Esophagus (tissue), 2 donors: ENCODE data around the gene GPRC5C. TPM values are rescaled to one million over a fixed set of nuclear protein-coding genes. Genes with fewer than 3 reads are reported as not detected.

Experiments used
- H3K27ac ChIP-seq, 2 donors: one replicate each; pipeline ENCODE4 v1.5.1; 2013; ENCODE audit warnings: low read depth in 2 of 2, mild to moderate bottlenecking in 2 of 2, inconsistent platforms in 1 of 2, low read length in 1 of 2, moderate library complexity in 1 of 2
- H3K27me3 ChIP-seq, 2 donors: one replicate each; pipeline ENCODE4 v1.6.1; 2013; ENCODE audit warnings: low read length in 2 of 2, control low read depth in 1 of 2, mild to moderate bottlenecking in 1 of 2; ENCODE audit not compliant: insufficient read depth in 2 of 2, control insufficient read depth in 1 of 2
- H3K36me3 ChIP-seq, 2 donors: one replicate each; pipeline ENCODE4 v1.6.1; 2013; ENCODE audit warnings: low read length in 1 of 2; ENCODE audit not compliant: control insufficient read depth in 2 of 2, insufficient read depth in 2 of 2
- H3K4me1 ChIP-seq, 2 donors: one replicate each; pipeline ENCODE4 v1.6.1; 2013; ENCODE audit warnings: low read length in 1 of 2; ENCODE audit not compliant: control insufficient read depth in 2 of 2, insufficient read depth in 2 of 2
- H3K4me3 ChIP-seq, 2 donors: one replicate each; pipeline ENCODE4 v1.5.1; 2013; ENCODE audit warnings: low read length in 2 of 2, mild to moderate bottlenecking in 2 of 2, low read depth in 1 of 2, moderate library complexity in 1 of 2
- H3K9me3 ChIP-seq, 2 donors: one replicate each; pipeline ENCODE4 v1.6.1; 2013; ENCODE audit warnings: mild to moderate bottlenecking in 2 of 2, low read depth in 1 of 2, low read length in 1 of 2, moderate library complexity in 1 of 2; ENCODE audit not compliant: control insufficient read depth in 2 of 2, insufficient read depth in 1 of 2
- WGBS, 2 donors: extraction: QIAGEN DNeasy Blood & Tissue Kit; methylation state at CpG; one replicate each; pipeline ENCODE4 v1.1.7; 2013; 5-methylcytosine and 5-hydroxymethylcytosine counted together
- polyA plus RNA-seq, 2 donors: library from polyadenylated mRNA; stranded (reverse); fragments of 200-250 nt; gene quantifications; one replicate each; pipeline ENCODE4 v1.2.3, GENCODE V29; 2013
- donor health status: healthy with polysubstance abuse.
- donor health status: Bipolar disorder and iron deficiency.

GPRC5C gene
- polyA plus RNA-seq, 2 donors: 6.7 to 8.8 TPM

DNA sequence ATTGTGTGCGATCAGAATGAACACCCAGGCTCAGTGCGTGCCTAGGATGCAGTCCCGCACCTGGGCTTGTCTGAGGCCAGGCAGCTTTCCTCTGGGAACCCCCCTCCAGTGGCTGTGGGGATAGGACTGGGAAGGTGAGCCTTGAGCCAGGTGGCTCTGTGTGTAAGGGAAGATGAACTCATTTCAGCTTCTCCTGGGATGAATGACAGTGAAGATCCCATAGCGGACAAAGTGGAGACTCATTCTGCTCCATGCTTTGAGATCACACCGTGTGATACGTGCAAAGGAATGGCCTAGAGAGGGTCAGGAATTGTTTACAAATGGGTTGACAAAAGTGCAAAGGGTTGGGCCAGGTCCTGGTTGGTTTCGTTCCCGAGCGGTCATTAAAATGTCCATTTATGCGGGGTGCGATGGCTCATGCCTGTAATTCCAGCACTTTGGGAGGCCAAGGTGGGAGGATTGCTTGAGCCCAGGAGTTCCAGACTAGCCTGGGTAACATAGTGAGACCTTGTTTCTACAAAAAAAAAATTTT, 15.8 kb downstream of the GPRC5C start:
- H3K9me3 ChIP-seq: no peaks in the 10 kb centered on the region
- no peak overlapping the region for H3K27ac ChIP-seq
- no peaks in the 10 kb centered on the region for H3K27me3 ChIP-seq
- WGBS, 2 donors: 92 to 93% methylated on average over 11 of the region's 11 CpGs
- H3K4me1 ChIP-seq: peaks cover 0 to 7% of the 10 kb centered on the region in 2 donors
- no peak overlapping the region for H3K4me3 ChIP-seq
- no peaks in the 10 kb centered on the region for H3K36me3 ChIP-seq

DNA sequence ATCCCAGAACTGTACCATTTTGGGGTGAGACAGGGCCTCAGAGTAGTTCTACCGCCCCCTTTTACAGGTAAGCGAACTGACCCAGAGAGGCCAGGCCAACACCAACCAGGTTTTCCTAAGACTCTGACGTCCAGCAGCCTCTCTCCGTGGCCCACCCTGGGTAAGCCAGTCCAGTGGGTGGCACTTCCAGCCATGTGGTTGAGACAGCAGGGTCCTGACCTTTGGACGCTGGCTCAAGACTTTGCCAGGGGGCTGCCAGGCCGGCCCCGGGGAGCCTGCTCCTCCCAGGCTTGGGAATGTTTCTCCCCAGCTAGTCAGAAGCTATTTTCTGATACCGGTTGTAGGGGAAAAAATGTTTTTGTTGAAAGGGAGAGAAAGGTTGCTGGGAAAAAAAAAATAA, 16.9 kb downstream of the GPRC5C start:
- 75 to 76% methylated on average over 8 of the region's 8 CpGs for WGBS, 2 donors
- Histone ChIP-seq H3K27ac (no peak overlapping the region), H3K4me3 (no peak overlapping the region), H3K36me3 (no peaks in the 10 kb centered on the region), H3K9me3 (no peaks in the 10 kb centered on the region), H3K4me1 (peaks cover 5 to 12% of the 10 kb centered on the region in 2 donors), H3K27me3 (no peaks in the 10 kb centered on the region)

DNA sequence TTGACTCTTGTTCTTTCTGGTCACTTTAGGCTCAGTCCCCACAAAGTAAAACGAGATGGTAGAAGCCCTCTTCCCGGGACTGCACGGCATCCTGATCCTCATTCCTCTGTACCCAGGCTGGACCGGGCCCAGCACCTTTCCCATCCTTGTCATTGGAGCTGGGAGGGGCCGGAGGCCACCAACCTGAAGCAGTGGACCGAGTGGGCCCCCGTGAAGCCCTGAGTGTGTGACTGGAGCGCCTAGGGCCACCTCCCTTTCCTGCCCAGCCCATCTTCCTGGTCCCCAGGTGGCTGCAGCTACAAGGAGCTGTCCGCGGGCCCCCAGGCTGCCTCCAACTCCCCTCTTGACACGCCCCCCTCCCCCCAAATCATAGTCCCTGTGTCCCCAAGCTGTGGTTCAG, 17.4 kb downstream of the GPRC5C start:
- peaks cover 8 to 10% of the 10 kb centered on the region in 2 donors for H3K4me1 ChIP-seq

DNA sequence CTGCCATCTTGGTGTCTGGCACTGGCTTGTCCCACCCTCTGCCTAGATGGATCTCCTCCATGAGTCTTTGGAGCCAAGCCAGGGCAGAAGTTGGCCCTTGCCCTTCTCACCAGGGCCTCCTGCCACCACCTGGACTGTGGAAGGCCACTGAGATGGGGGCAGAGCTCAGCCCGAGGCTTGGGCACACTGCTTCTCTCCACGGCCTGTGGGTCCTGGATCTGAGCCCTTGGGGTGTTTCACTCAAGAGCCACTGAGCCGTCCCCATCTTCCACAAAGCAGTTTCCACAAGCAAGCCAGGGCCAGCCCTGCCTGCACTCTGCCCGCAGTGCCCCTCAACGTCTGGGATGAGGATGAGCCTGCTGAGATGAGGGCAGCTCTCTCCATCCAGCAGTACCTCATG, 17.9 kb downstream of the GPRC5C start:
- Histone ChIP-seq H3K36me3 (no peaks in the 10 kb centered on the region), H3K27ac (no peak overlapping the region), H3K27me3 (no peaks in the 10 kb centered on the region), H3K4me1 (peaks cover 13 to 15% of the 10 kb centered on the region in 2 donors), H3K9me3 (no peaks in the 10 kb centered on the region), H3K4me3 (no peak overlapping the region)
- 71 to 76% methylated on average over 5 of the region's 5 CpGs for WGBS, 2 donors

More for the DNA sequence above, 17.4 kb downstream of the GPRC5C start:
- no peak overlapping the region for H3K4me3 ChIP-seq
- peak overlapping the region in 1 of 2 donors; percentile 50 for H3K27ac ChIP-seq
- H3K9me3 ChIP-seq: no peaks in the 10 kb centered on the region
- no peaks in the 10 kb centered on the region for H3K36me3 ChIP-seq
- no peaks in the 10 kb centered on the region for H3K27me3 ChIP-seq
- WGBS, 2 donors: 79 to 87% methylated on average over 11 of the region's 11 CpGs

DNA sequence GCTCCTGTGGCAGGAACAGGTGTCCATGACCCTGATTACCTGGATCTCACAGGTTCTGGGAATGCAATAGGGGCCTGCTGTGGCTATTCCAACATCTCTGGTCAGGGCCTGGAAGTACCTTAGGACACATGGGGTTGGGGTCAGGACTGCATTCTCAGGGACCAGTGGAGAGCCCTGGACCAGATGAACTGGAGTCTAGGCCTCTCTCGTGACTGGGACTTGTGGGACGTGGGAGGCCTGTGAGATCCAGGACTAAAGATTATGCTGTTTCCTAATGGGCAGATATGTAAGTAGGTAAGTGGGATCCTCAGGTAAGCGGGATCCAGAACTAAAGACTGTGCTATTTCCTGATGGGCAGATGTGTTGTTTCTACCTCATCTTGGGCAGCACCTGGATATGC, 18.3 kb downstream of the GPRC5C start:
- H3K36me3 ChIP-seq: no peaks in the 10 kb centered on the region
- no peaks in the 10 kb centered on the region for H3K9me3 ChIP-seq
- H3K4me3 ChIP-seq: no peak overlapping the region
- H3K4me1 ChIP-seq: peaks cover 15% of the 10 kb centered on the region in 2 donors
- 90 to 98% methylated on average over 3 of the region's 3 CpGs for WGBS, 2 donors
- H3K27ac ChIP-seq: no peak overlapping the region
- H3K27me3 ChIP-seq: no peaks in the 10 kb centered on the region

DNA sequence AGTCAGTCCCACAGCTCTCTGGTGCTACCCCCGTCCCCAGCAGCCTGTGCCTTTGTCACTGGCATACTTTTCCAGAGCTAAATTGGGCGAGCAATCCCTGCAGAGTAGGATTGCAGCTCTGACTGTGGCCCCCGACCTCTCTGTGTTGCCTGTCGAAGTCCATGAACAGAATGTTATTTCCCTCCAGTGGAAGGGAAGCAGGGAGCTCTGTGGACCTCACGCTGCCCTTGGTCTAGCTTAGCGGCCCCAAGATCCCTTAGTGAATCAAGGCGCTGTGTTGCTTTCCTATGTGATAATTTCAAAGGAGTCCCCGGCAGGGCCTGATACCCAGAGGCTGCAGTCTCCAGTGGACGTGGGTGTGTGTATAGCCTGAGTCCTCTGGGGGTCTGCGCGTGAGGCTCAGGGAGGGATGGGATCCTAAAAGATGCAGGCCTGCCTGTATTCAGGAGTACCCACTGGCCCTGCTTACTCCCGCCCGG, 19.1 kb downstream of the GPRC5C start:
- no peak overlapping the region for H3K4me3 ChIP-seq
- H3K27ac ChIP-seq: no peak overlapping the region
- no peaks in the 10 kb centered on the region for H3K9me3 ChIP-seq
- WGBS, 2 donors: 89 to 93% methylated on average over 13 of the region's 13 CpGs
- peaks cover 15% of the 10 kb centered on the region in 2 donors for H3K4me1 ChIP-seq
- no peaks in the 10 kb centered on the region for H3K36me3 ChIP-seq
- no peaks in the 10 kb centered on the region for H3K27me3 ChIP-seq

DNA sequence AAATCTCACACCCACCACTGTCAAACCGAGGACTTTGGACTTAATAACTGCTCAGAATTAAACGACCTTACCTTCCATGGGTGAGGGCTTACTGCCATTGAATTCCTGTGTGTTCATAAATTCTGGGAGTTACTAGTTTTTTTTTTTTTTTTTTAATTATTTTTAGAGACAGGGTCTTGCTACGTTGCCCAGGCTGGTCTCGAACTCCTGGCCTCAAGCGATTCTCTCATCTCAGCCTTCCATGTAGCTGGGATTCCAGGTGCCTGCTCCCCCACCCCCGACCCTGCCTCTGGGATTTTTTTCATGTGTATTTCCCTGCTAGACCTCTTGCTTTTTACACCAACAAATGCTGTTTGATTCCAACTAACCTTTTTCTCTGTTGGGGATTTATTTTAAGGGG, 19.7 kb downstream of the GPRC5C start:
- Histone ChIP-seq H3K4me3 (no peak overlapping the region), H3K36me3 (no peaks in the 10 kb centered on the region), H3K9me3 (no peaks in the 10 kb centered on the region), H3K4me1 (peaks cover 15% of the 10 kb centered on the region in 2 donors), H3K27ac (peak overlapping the region in 1 of 2 donors; percentile 18), H3K27me3 (no peaks in the 10 kb centered on the region)
- 59 to 71% methylated on average over 6 of the region's 6 CpGs for WGBS, 2 donors

DNA sequence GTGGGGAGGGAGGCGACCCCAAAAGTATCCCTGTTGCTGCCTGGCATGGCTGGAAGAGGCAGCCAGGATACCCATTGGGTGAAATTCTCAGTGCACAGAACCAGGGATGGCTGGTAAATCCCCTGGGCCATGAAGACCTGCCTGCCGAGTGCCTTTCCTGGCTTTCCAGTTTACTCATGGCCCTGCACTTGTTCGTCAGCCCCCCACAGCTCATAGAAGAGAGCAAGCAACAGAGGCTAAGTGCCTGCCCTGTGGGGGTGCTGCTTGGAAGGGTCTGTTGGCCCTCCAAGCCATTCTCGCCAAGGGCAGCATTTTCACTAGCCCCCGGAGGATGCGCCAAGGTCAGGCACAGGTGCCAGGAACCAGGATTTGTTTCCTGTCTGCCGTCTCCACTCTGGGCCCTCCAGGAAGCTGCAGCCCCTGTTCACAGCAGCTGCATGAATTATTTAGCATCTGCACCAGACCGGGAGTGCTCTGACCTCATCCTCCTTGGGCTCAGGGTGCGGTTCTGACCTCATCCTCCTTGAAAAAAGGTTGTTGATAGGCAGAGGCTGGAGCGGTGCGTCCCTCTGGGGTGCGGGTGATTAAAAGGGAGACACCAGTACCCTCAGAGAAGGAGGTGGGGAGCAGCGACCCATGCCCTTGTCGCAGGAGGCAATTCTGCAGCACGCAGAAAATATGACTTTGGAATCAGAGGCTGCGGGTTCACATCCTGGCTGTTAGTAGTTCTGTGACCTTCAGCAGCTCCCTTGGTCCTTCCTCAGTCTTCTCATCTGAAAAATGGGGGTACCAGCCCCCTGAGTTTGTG, 20.3 kb downstream of the GPRC5C start:
- 50 to 54% methylated on average over 16 of the region's 16 CpGs for WGBS, 2 donors
- H3K4me1 ChIP-seq: peaks cover 15% of the 10 kb centered on the region in 2 donors

DNA sequence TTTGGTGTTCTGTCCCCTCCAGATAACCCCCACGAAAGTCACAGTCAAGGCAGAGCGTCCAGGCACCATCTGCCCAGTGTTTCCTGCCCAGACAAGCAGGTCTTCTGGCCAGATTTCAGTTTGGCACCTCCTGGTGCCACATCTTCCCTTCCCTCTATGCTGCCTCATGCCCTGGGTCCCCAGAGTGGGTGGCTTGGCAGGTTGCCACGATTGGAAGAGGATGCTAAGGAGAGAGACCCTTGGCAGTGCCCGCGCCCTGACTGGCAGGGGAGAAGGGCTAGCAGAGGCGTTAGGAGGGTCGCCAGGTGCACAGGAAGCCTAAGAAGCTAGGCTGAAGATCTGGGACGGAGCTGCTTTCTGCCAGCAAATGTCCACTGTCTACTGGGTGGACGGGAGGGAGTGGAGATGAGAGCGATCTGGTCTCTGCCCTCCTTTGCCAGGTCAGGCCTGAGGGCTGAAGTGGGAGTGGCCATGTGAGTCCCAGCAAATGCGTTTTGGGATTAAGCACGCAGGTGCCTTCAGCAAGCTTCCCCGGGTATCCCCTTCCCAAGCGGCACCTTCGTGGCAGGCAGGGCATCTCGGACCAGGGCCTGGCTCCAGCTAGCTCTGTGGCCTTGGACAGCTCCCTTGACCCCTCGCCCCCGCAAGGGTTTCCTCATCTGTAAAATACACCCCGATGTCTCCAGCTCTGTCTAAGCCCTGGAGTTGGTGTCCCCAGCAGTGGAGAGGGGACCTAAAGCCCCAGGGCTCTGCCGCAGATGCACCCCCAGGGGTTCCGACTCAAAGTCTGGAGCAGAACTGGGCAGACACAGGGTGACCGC, 21.2 kb downstream of the GPRC5C start:
- Histone ChIP-seq H3K4me3 (no peak overlapping the region), H3K27ac (peak overlapping the region in 1 of 2 donors; percentile 29), H3K4me1 (peaks cover 15% of the 10 kb centered on the region in 2 donors), H3K36me3 (no peaks in the 10 kb centered on the region), H3K9me3 (no peaks in the 10 kb centered on the region), H3K27me3 (no peaks in the 10 kb centered on the region)
- 38 to 41% methylated on average over 22 of the region's 22 CpGs for WGBS, 2 donors

More for the DNA sequence above, 20.3 kb downstream of the GPRC5C start:
- H3K9me3 ChIP-seq: no peaks in the 10 kb centered on the region
- no peaks in the 10 kb centered on the region for H3K36me3 ChIP-seq
- H3K27me3 ChIP-seq: no peaks in the 10 kb centered on the region
- H3K4me3 ChIP-seq: no peak overlapping the region
- H3K27ac ChIP-seq: peak overlapping the region in 1 of 2 donors; percentile 18
